K562 (cell line): ENCODE measurements around the gene RNF4. TPM values are rescaled to one million over a fixed set of nuclear protein-coding genes. Genes with fewer than 3 reads are reported as not detected.

Source experiments
- ARNT ChIP-seq, 2 experiments: fragments of 450-650 bp; IDR thresholded peaks; 2 replicates each; pipeline ENCODE4 v1.6.1; 2016; ENCODE audit warnings: mild to moderate bottlenecking in 1 of 2
- CHD1 ChIP-seq: fragments of 200-600 bp; sonication (generic); IDR thresholded peaks from one replicate; pipeline ENCODE4 v1.6.1; 2012; ENCODE audit warnings: mild to moderate bottlenecking, moderate library complexity, low read length, inconsistent platforms
- CTCFL ChIP-seq: IDR thresholded peaks from 2 replicates; pipeline ENCODE4 v1.6.1; 2011; ENCODE audit warnings: borderline replicate concordance, low read depth, mild to moderate bottlenecking, moderate library complexity, low read length; ENCODE audit not compliant: insufficient read depth, poor library complexity, severe bottlenecking
- DLX4 ChIP-seq: fragments of 250-450 bp; sonication (Bioruptor Pico); IDR thresholded peaks from 2 replicates; pipeline ENCODE4 v1.6.1; 2021; ENCODE audit warnings: mild to moderate bottlenecking
- EP400 ChIP-seq: fragments of 450-650 bp; IDR thresholded peaks from 2 replicates; pipeline ENCODE4 v1.6.1; 2017; ENCODE audit warnings: antibody characterized with exemption, mild to moderate bottlenecking, moderate library complexity
- GTF2E2 ChIP-seq: fragments of 200-800 bp; sonication (Bioruptor generic); IDR thresholded peaks from 2 replicates; pipeline ENCODE4 v1.6.1; 2016; ENCODE audit warnings: missing genetic modification characterization, missing compliant biosample characterization
- ILF3 ChIP-seq: fragments of 450-650 bp; IDR thresholded peaks from 2 replicates; pipeline ENCODE4 v1.6.1; 2018; ENCODE audit warnings: antibody characterized with exemption, mild to moderate bottlenecking, moderate library complexity, borderline replicate concordance
- KHSRP ChIP-seq: fragments of 450-650 bp; IDR thresholded peaks from 2 replicates; pipeline ENCODE4 v1.6.1; 2017
- NR2C1 ChIP-seq, 2 experiments: fragments of 450-650 bp; IDR thresholded peaks; 2 replicates each; pipeline ENCODE4 v1.6.1; 2017; ENCODE audit warnings: mild to moderate bottlenecking in 2 of 2, antibody characterized with exemption in 1 of 2, inconsistent platforms in 1 of 2, missing compliant biosample characterization in 1 of 2, missing genetic modification characterization in 1 of 2
- TARDBP ChIP-seq: fragments of 450-650 bp; IDR thresholded peaks from 2 replicates; pipeline ENCODE4 v1.6.1; 2016
- TFE3 ChIP-seq: fragments of 450-650 bp; formaldehyde crosslinking; IDR thresholded peaks from 2 replicates; pipeline ENCODE4 v1.4.0; 2020; ENCODE audit warnings: mild to moderate bottlenecking, mixed read lengths
- ZBTB17 ChIP-seq: fragments of 450-650 bp; formaldehyde crosslinking; IDR thresholded peaks from 2 replicates; pipeline ENCODE4 v1.4.0; 2020; ENCODE audit warnings: mild to moderate bottlenecking
- ZNF121 ChIP-seq: sonication (generic); formaldehyde crosslinking; conservative IDR thresholded peaks from 2 replicates; pipeline ENCODE4 v1.8.0; 2022; ENCODE audit warnings: missing genetic modification reagents
- ZNF354B ChIP-seq: fragments of 250-450 bp; sonication (Bioruptor Pico); IDR thresholded peaks from 2 replicates; pipeline ENCODE4 v1.4.0; 2020
- ZNF384 ChIP-seq: IDR thresholded peaks from 2 replicates; pipeline ENCODE4 v1.6.1; 2012; ENCODE audit warnings: low read depth, low read length, improper control_type of control experiment
- ZNF644 ChIP-seq: fragments of 200-800 bp; sonication (Bioruptor generic); IDR thresholded peaks from 2 replicates; pipeline ENCODE4 v1.6.1; 2016; ENCODE audit warnings: low read depth, missing genetic modification characterization, missing compliant biosample characterization
- ZNF740 ChIP-seq, 3 experiments: fragments of 200-800 bp in 1 of 3; sonication (Bioruptor generic) in 1 of 3; sonication (generic) in 1 of 3; formaldehyde crosslinking in 1 of 3; IDR thresholded peaks; 2 replicates each; pipeline versions ENCODE4 v1.6.1 to v1.8.0; 2016 to 2022; ENCODE audit warnings: mild to moderate bottlenecking in 2 of 3, missing compliant biosample characterization in 2 of 3, missing genetic modification characterization in 2 of 3, missing genetic modification reagents in 1 of 3
- polyA plus RNA-seq, 8 experiments: library from polyadenylated mRNA; depleted of rRNA in 4 of 8; stranded (reverse) in 5 of 8; unstranded in 3 of 8; fragments of >200 nt; fragmentation: Nextera tagmentation in 2 of 8; fragmentation: Illumina TruSeq in 1 of 8; extraction: Ambion mirVana in 2 of 8; extraction: Trizol in 1 of 8; gene quantifications; 2 replicates each; pipeline versions ENCODE4 v1.2.1 to v1.2.3, GENCODE V29; 2011 to 2014; ENCODE audit warnings: inconsistent platforms in 1 of 8, missing spikeins in 1 of 8
- total RNA-seq, 7 experiments: library from RNA; depleted of rRNA in 6 of 7; stranded (reverse); fragments of >200 nt in 6 of 7; fragmentation: Illumina TruSeq in 2 of 7; extraction: Trizol in 2 of 7; gene quantifications; 2 replicates each; pipeline versions ENCODE4 v1.2.1 to v1.2.3, GENCODE V29; 2011 to 2021; ENCODE audit warnings: low replicate concordance in 1 of 7
- TF ChIP-seq, protein P1 (sequence below), 2 experiments: fragments of 450-650 bp in 1 of 2; sonication (generic) in 1 of 2; formaldehyde crosslinking in 1 of 2; IDR thresholded peaks in 1 of 2; conservative IDR thresholded peaks in 1 of 2; 2 replicates each; pipeline versions ENCODE4 v1.6.1 to v1.8.1; 2016 to 2023; ENCODE audit warnings: mild to moderate bottlenecking in 2 of 2, moderate library complexity in 2 of 2, inconsistent platforms in 1 of 2, missing genetic modification reagents in 1 of 2
- TF ChIP-seq, protein P2 (sequence below): sonication (generic); formaldehyde crosslinking; IDR thresholded peaks from 2 replicates; pipeline ENCODE4 v1.9.0; 2022; ENCODE audit warnings: mild to moderate bottlenecking, missing genetic modification reagents
- TF ChIP-seq, protein P3 (sequence below): fragments of 250-450 bp; sonication (Bioruptor Pico); IDR thresholded peaks from 2 replicates; pipeline ENCODE4 v1.8.0; 2022; ENCODE audit warnings: moderate library complexity, mild to moderate bottlenecking, inconsistent platforms

The RNF4 gene
- total and polyA plus RNA-seq, 9 of the 15 experiments (the other 6 are each of a cell fraction or from before 2014, with no cell fraction given) = 19.2 to 59.3 (median 44.8) TPM

GRCh38 chr4:2419814-2420213, 49.1 kb upstream of the RNF4 start (continued):
- TF ChIP-seq, protein P1, sequence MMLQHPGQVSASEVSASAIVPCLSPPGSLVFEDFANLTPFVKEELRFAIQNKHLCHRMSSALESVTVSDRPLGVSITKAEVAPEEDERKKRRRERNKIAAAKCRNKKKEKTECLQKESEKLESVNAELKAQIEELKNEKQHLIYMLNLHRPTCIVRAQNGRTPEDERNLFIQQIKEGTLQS (IDR thresholded peaks at IDR 0.05) = peak; percentile 22; the same call in 1 of the 2 replicates
- TF ChIP-seq, protein P1 (CRISPR knock-in tag; conservative IDR thresholded peaks at IDR 0.05) = no peak
- no peak for TF ChIP-seq TARDBP
- TF ChIP-seq ARNT (IDR thresholded peaks at IDR 0.05) = no peak
- no peak for TF ChIP-seq ZNF384
- TF ChIP-seq ZNF740 (CRISPR knock-in tag; IDR thresholded peaks at IDR 0.05) = no peak
- no peak for TF ChIP-seq ZNF740 (tag; IDR thresholded peaks at IDR 0.05)
- peak; percentile 58; the same call in 1 of the 2 replicates for TF ChIP-seq NR2C1 (IDR thresholded peaks at IDR 0.05)
- peak; percentile 92 for TF ChIP-seq NR2C1 (tag; IDR thresholded peaks at IDR 0.05)
- TF ChIP-seq EP400 = no peak
- TF ChIP-seq CTCFL = no peak
- no peak for TF ChIP-seq KHSRP
- TF ChIP-seq DLX4 (CRISPR knock-in tag) = no peak
- TF ChIP-seq CHD1 = no peak
- TF ChIP-seq, protein P2, sequence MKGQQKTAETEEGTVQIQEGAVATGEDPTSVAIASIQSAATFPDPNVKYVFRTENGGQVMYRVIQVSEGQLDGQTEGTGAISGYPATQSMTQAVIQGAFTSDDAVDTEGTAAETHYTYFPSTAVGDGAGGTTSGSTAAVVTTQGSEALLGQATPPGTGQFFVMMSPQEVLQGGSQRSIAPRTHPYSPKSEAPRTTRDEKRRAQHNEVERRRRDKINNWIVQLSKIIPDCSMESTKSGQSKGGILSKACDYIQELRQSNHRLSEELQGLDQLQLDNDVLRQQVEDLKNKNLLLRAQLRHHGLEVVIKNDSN (CRISPR knock-in tag) = peak; percentile 85
- TF ChIP-seq, protein P3, sequence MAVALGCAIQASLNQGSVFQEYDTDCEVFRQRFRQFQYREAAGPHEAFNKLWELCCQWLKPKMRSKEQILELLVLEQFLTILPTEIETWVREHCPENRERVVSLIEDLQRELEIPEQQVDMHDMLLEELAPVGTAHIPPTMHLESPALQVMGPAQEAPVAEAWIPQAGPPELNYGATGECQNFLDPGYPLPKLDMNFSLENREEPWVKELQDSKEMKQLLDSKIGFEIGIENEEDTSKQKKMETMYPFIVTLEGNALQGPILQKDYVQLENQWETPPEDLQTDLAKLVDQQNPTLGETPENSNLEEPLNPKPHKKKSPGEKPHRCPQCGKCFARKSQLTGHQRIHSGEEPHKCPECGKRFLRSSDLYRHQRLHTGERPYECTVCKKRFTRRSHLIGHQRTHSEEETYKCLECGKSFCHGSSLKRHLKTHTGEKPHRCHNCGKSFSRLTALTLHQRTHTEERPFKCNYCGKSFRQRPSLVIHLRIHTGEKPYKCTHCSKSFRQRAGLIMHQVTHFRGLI = no peak
- TF ChIP-seq GTF2E2 (tag) = no peak
- peak; percentile 96 for TF ChIP-seq TFE3 (CRISPR knock-in tag)
- no peak for TF ChIP-seq ZNF354B
- no peak for TF ChIP-seq ZBTB17 (CRISPR knock-in tag)
- TF ChIP-seq ZNF644 = no peak
- no peak; the same call in 1 of the 2 replicates for TF ChIP-seq ZNF121 (CRISPR knock-in tag)
- TF ChIP-seq ILF3 = no peak
